ENCODE results near the gene COG7.

The COG7 gene

DNA sequence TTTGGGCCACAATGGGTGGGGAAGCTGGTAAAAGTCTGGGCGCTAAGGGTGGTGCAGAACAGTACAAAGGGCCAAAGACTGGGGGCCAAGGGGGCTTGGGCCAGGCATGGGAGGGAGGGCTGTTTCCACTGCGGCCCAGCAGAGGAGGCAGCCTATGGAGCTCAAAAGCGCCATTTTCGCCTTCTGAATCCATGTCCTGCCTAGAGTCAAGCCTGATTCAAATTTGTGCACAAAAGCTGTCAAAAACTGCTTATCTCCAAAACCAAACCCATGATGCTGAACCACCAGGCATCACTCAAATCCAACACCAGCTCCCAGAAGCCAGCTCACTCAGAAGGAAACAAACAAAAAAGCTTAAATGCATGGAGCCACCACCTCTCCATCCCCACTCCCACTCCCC is 16.0 kb downstream of the COG7 start:
- Mint-ChIP-seq H3K27me3 (no peaks in the 10 kb centered on the region), H3K4me3 (no peak overlapping the region), H3K4me1 (no peaks in the 10 kb centered on the region), H3K9me3 (no peaks in the 10 kb centered on the region), H3K27ac (no peak overlapping the region)
- DNase-seq, result no peak
- ATAC-seq, result no peak

GRCh38 chr16:23435500-23435899 is 17.5 kb downstream of the COG7 start:
- Mint-ChIP-seq H3K9me3 (no peaks in the 10 kb centered on the region), H3K4me1 (no peaks in the 10 kb centered on the region), H3K27ac (peak overlapping the region in 1 of 2 donors; percentile 54), H3K27me3 (no peaks in the 10 kb centered on the region), H3K4me3 (no peak overlapping the region)
- DNase-seq, result peak; percentile 55 to 63
- ATAC-seq, result peak; percentile 89

GRCh38 chr16:23434380-23434779 is 18.6 kb downstream of the COG7 start:
- Mint-ChIP-seq H3K27ac (no peak overlapping the region), H3K4me3 (no peak overlapping the region), H3K27me3 (no peaks in the 10 kb centered on the region), H3K9me3 (no peaks in the 10 kb centered on the region), H3K4me1 (no peaks in the 10 kb centered on the region)
- peak; percentile 16 to 34 for DNase-seq
- no peak for ATAC-seq

GRCh38 chr16:23433261-23433920 is 19.6 kb downstream of the COG7 start:
- Mint-ChIP-seq H3K4me1 (no peaks in the 10 kb centered on the region), H3K4me3 (no peak overlapping the region), H3K27me3 (no peaks in the 10 kb centered on the region), H3K9me3 (no peaks in the 10 kb centered on the region), H3K27ac (no peak overlapping the region)
- DNase-seq, result no peak
- no peak for ATAC-seq

GRCh38 chr16:23432176-23433128 is 20.5 kb downstream of the COG7 start:
- H3K9me3 Mint-ChIP-seq, result no peaks in the 10 kb centered on the region
- DNase-seq, result no peak
- H3K4me3 Mint-ChIP-seq, result no peak overlapping the region
- no peak for ATAC-seq
- no peaks in the 10 kb centered on the region for H3K27me3 Mint-ChIP-seq
- no peaks in the 10 kb centered on the region for H3K4me1 Mint-ChIP-seq
- H3K27ac Mint-ChIP-seq, result no peak overlapping the region

DNA sequence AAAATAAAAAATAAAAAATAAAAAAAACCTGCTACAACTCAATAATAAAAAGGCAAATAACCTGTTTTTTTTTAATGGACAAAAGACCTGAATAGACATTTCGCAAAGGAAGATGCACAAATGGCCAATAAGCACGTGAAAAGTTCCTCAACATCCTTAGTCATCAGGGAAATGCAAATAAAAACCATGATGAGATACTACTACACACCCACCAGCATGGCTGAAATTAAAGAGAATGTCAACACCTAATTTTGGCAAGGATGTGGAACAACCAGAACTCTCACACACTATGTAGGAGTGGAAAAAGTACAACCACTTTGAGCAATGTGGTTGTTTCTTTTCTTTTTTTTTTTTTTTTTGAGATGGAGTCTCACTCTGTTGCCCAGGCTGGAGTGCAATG is 24.6 kb downstream of the COG7 start:
- H3K27ac Mint-ChIP-seq, result no peak overlapping the region
- H3K9me3 Mint-ChIP-seq, result no peaks in the 10 kb centered on the region
- no peak overlapping the region for H3K4me3 Mint-ChIP-seq
- H3K4me1 Mint-ChIP-seq, result no peaks in the 10 kb centered on the region
- DNase-seq (no peak), ATAC-seq (no peak)
- no peaks in the 10 kb centered on the region for H3K27me3 Mint-ChIP-seq

- no peak for ATAC-seq
- no peaks in the 10 kb centered on the region for H3K4me1 Mint-ChIP-seq
- no peak overlapping the region for H3K4me3 Mint-ChIP-seq
- no peaks in the 10 kb centered on the region for H3K27me3 Mint-ChIP-seq
- H3K27ac Mint-ChIP-seq, result peak overlapping the region; percentile 73 to 80
- no peak for DNase-seq
- H3K9me3 Mint-ChIP-seq, result no peaks in the 10 kb centered on the region
Measured at GRCh38 chr16:23424292-23424958, 28.6 kb downstream of the COG7 start.

DNA sequence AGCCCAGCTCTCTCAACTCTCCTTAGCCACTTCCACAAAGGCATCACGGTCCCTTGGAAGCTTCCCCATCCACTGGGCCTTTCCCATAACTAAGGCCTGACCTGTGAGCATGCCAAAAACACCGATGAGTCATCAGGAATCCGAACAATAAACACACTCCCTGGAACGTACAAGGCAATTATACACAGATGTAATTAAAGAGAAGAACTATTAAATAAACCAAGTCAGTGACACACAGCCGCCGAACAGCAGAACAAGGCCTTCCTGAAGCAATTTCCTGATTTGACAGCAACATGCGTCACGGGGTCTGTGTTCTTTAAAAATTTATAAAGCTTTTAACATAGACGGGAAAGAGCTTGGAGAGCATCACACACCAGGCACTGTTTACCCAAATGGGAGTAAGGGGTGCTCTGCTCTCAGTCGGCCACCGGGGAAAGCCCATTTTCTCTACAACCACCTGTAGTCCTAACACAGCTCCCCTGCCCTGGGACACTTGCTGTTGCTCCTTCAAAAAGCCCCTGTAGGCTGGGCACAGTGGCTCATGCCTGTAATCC is 29.4 kb downstream of the COG7 start:
- Mint-ChIP-seq H3K27ac (no peak overlapping the region), H3K27me3 (no peaks in the 10 kb centered on the region), H3K9me3 (no peaks in the 10 kb centered on the region), H3K4me1 (no peaks in the 10 kb centered on the region), H3K4me3 (no peak overlapping the region)
- DNase-seq (no peak), ATAC-seq (no peak)

GRCh38 chr16:23420011-23420410 is 33.0 kb downstream of the COG7 start:
- DNase-seq (no peak), ATAC-seq (no peak)
- H3K27me3 Mint-ChIP-seq, result no peaks in the 10 kb centered on the region
- H3K27ac Mint-ChIP-seq, result peak overlapping the region in 1 of 2 donors; percentile 1
- no peak overlapping the region for H3K4me3 Mint-ChIP-seq
- H3K4me1 Mint-ChIP-seq, result no peaks in the 10 kb centered on the region
- H3K9me3 Mint-ChIP-seq, result no peaks in the 10 kb centered on the region

DNA sequence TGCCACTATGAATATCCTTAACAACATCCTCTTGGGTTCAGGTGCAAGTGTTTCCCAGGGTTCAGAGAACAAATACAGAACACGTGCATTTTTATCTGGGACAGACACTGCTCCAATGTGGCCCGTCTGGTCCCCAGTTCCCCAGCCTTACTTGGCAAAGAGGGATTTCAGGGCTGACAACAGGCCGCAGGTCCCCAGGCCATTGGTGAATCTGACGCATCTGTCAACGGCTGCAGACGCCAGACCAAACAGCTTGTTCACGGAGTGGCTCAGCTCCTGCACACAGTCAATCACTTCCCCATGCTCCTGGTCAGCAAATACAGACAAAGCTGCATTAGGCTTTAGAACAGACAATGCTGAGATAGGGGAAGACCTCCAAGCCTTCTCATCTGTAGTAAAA is 36.2 kb downstream of the COG7 start:
- Mint-ChIP-seq H3K27me3 (no peaks in the 10 kb centered on the region), H3K4me1 (no peaks in the 10 kb centered on the region), H3K27ac (no peak overlapping the region), H3K4me3 (no peak overlapping the region), H3K9me3 (no peaks in the 10 kb centered on the region)
- ATAC-seq, result no peak
- DNase-seq, result no peak

GRCh38 chr16:23414731-23415130 is 38.3 kb downstream of the COG7 start:
- peak overlapping the region in 1 of 2 donors; percentile 34 for H3K27ac Mint-ChIP-seq

DNA sequence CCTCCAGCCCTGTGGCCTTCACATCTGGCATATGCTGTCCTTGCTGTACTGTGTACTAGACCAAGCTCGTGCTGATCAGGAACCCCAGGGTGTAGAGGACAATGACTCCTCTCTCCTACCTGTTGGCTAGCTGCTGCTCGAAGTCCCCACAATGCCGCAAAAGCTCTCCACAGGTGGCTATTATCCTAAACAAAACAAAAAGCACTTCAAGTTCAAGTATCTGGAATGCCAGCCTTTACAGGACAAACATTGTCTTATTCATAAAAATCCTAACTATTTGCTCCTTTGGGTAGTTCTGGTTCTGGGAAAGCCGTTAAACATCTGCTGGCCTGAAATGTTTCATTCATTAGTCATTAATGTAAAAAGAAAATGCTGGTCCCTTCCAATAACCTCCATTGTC is 42.8 kb downstream of the COG7 start:
- no peaks in the 10 kb centered on the region for H3K4me1 Mint-ChIP-seq
- H3K27ac Mint-ChIP-seq, result no peak overlapping the region
- no peak for ATAC-seq
- no peaks in the 10 kb centered on the region for H3K27me3 Mint-ChIP-seq
- H3K9me3 Mint-ChIP-seq, result no peaks in the 10 kb centered on the region
- DNase-seq, result no peak
- no peak overlapping the region for H3K4me3 Mint-ChIP-seq

More at GRCh38 chr16:23414731-23415130, 38.3 kb downstream of the COG7 start:
- DNase-seq (no peak), ATAC-seq (no peak)
- Mint-ChIP-seq H3K9me3 (no peaks in the 10 kb centered on the region), H3K4me3 (no peak overlapping the region), H3K27me3 (no peaks in the 10 kb centered on the region), H3K4me1 (no peaks in the 10 kb centered on the region)

DNA sequence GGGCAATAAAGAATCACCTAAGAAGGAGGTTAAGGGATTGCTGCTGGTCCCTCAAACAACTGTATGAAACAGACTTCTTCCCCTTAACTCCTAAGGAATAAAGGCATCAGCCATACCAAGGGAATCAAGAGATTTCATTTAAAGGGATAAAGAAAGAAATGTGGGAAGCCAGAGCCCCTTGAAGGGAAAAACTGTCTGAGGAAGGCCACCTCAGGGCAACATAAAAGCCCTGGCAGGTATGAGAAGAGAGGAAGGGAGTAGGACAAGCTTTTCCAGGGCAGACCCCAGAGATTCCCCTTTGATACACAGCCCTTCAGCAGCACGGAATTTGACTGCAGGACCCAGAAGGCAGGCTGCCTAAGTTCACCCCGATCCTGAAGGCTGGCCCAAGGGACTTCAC is 43.5 kb downstream of the COG7 start:
- peak overlapping the region; percentile 36 to 92 for H3K27ac Mint-ChIP-seq

GRCh38 chr16:23408823-23409298 is 44.1 kb downstream of the COG7 start:
- Mint-ChIP-seq H3K9me3 (no peaks in the 10 kb centered on the region), H3K4me1 (no peaks in the 10 kb centered on the region), H3K27ac (peak overlapping the region in 1 of 2 donors; percentile 56), H3K27me3 (no peaks in the 10 kb centered on the region), H3K4me3 (no peak overlapping the region)
- ATAC-seq (no peak), DNase-seq (no peak)

More for the DNA sequence above, 43.5 kb downstream of the COG7 start:
- Mint-ChIP-seq H3K4me1 (no peaks in the 10 kb centered on the region), H3K4me3 (no peak overlapping the region), H3K27me3 (no peaks in the 10 kb centered on the region), H3K9me3 (no peaks in the 10 kb centered on the region)
- no peak for DNase-seq
- ATAC-seq, result no peak

- no peaks in the 10 kb centered on the region for H3K4me1 Mint-ChIP-seq
- H3K9me3 Mint-ChIP-seq, result no peaks in the 10 kb centered on the region
- H3K27me3 Mint-ChIP-seq, result no peaks in the 10 kb centered on the region
- H3K27ac Mint-ChIP-seq, result no peak overlapping the region
- H3K4me3 Mint-ChIP-seq, result no peak overlapping the region
- DNase-seq (no peak), ATAC-seq (peak; percentile 61)
Measured at GRCh38 chr16:23408242-23408822, 44.7 kb downstream of the COG7 start.

All from stimulated activated naive CD8-positive, alpha-beta T cell treated with anti-CD3 and anti-CD28 coated beads, Interleukin-15, amount 100 ng/mL, for 72 hours (primary cell).